Astrocyte (in vitro differentiated cells and primary cell): Measurements from ENCODE around the gene PLEKHN1. TPM values are rescaled to one million over a fixed set of nuclear protein-coding genes. Genes with fewer than 3 reads are reported as not detected.

Experiments used
- DNase-seq: peaks from one replicate; pipeline ENCODE4 v3.0.0-alpha.2; 2010; ENCODE audit warnings: low read depth
- FAIRE-seq: peaks from 2 replicates; lab custom pipeline; 2011; peaks lifted over from hg19 to GRCh38; lab: Jason Lieb, UNC
- H2AFZ ChIP-seq: 2 replicates; pipeline ENCODE4 v1.6.0; 2012; ENCODE audit warnings: low read depth, low read length, inconsistent platforms
- H3K27ac ChIP-seq: 2 replicates; pipeline ENCODE4 v1.5.1; 2011; ENCODE audit warnings: low read depth, low read length, inconsistent platforms
- H3K27me3 ChIP-seq: 2 replicates; pipeline ENCODE4 v1.6.0; 2011; ENCODE audit warnings: low read length, inconsistent platforms; ENCODE audit not compliant: insufficient read depth
- H3K36me3 ChIP-seq: 2 replicates; pipeline ENCODE4 v1.5.1; 2011; ENCODE audit warnings: low read length, inconsistent platforms; ENCODE audit not compliant: insufficient read depth
- H3K4me1 ChIP-seq: 2 replicates; pipeline ENCODE4 v1.5.1; 2011; ENCODE audit warnings: low read length, inconsistent platforms; ENCODE audit not compliant: insufficient read depth
- H3K4me2 ChIP-seq: 2 replicates; pipeline ENCODE4 v1.6.0; 2012; ENCODE audit warnings: low read length, inconsistent platforms
- H3K4me3 ChIP-seq: 2 replicates; pipeline ENCODE4 v1.5.1; 2011; ENCODE audit warnings: low read depth, mild to moderate bottlenecking, low read length, inconsistent platforms; ENCODE audit not compliant: insufficient read depth
- H3K79me2 ChIP-seq: 2 replicates; pipeline ENCODE4 v1.6.0; 2012; ENCODE audit warnings: mild to moderate bottlenecking, low read length, inconsistent platforms; ENCODE audit not compliant: insufficient read depth
- H3K9ac ChIP-seq: 2 replicates; pipeline ENCODE4 v1.6.0; 2012; ENCODE audit warnings: mild to moderate bottlenecking, low read length, inconsistent platforms
- H3K9me3 ChIP-seq: 2 replicates; pipeline ENCODE4 v1.5.1; 2012; ENCODE audit warnings: low read depth, mild to moderate bottlenecking, low read length, inconsistent platforms; ENCODE audit not compliant: insufficient read depth
- H4K20me1 ChIP-seq: 2 replicates; pipeline ENCODE4 v1.6.0; 2012; ENCODE audit warnings: low read length, inconsistent platforms; ENCODE audit not compliant: insufficient read depth
- H3K27ac Mint-ChIP-seq: one replicate; pipeline ENCODE4 v1.8.0; 2021; ENCODE audit warnings: mild to moderate bottlenecking, mixed read lengths; ENCODE audit not compliant: unreplicated experiment
- H3K27me3 Mint-ChIP-seq: one replicate; pipeline ENCODE4 v1.8.0; 2021; ENCODE audit warnings: low read depth, mixed read lengths; ENCODE audit not compliant: unreplicated experiment
- H3K36me3 Mint-ChIP-seq: one replicate; pipeline ENCODE4 v1.8.0; 2021; ENCODE audit warnings: low read depth, mixed read lengths; ENCODE audit not compliant: unreplicated experiment
- H3K4me1 Mint-ChIP-seq: one replicate; pipeline ENCODE4 v1.8.0; 2021; ENCODE audit warnings: low read depth, mixed read lengths; ENCODE audit not compliant: unreplicated experiment
- H3K4me3 Mint-ChIP-seq: one replicate; pipeline ENCODE4 v1.8.0; 2021; ENCODE audit warnings: mild to moderate bottlenecking, moderate library complexity, mixed read lengths; ENCODE audit not compliant: unreplicated experiment
- H3K9me3 Mint-ChIP-seq: one replicate; pipeline ENCODE4 v1.8.0; 2021; ENCODE audit warnings: mild to moderate bottlenecking, mixed read lengths; ENCODE audit not compliant: unreplicated experiment
- EZH2 ChIP-seq: IDR thresholded peaks from 2 replicates; pipeline ENCODE4 v1.6.1; 2012; ENCODE audit warnings: mild to moderate bottlenecking, low read length, inconsistent platforms; ENCODE audit not compliant: insufficient read depth
- total RNA-seq: library from RNA; stranded (reverse); gene quantifications from 2 replicates; pipeline ENCODE4 v1.2.1, GENCODE V29; 2021
- TF ChIP-seq, protein P1 (sequence below): IDR thresholded peaks from 2 replicates; pipeline ENCODE4 v1.5.1; 2011; ENCODE audit warnings: low read depth, mild to moderate bottlenecking, inconsistent platforms, low read length, moderate library complexity; ENCODE audit not compliant: insufficient read depth

PLEKHN1 gene
- total RNA-seq, 1 donor from 2014 or later, result 2.4 TPM

DNA sequence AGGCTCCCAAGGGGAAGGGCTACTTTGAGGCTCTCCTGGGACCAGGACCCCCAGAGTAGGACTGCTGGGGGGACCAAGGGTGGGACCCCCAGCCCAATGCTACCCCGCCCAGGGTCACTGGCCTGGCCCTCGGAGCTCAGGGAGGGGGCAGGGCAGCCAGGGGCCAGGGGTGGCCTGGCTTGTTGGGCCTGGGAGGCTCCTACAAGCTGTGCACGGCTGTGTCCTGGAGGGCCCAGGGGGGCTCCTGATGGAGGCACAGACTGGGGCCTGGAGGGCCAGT, 31.4 kb downstream of the PLEKHN1 start:
- H3K9me3 Mint-ChIP-seq, result peaks cover 1% of the 10 kb centered on the region
- FAIRE-seq (no peak), DNase-seq (no peak)
- peaks cover 7% of the 10 kb centered on the region for H3K36me3 Mint-ChIP-seq
- no peak for TF ChIP-seq EZH2
- TF ChIP-seq, protein P1, sequence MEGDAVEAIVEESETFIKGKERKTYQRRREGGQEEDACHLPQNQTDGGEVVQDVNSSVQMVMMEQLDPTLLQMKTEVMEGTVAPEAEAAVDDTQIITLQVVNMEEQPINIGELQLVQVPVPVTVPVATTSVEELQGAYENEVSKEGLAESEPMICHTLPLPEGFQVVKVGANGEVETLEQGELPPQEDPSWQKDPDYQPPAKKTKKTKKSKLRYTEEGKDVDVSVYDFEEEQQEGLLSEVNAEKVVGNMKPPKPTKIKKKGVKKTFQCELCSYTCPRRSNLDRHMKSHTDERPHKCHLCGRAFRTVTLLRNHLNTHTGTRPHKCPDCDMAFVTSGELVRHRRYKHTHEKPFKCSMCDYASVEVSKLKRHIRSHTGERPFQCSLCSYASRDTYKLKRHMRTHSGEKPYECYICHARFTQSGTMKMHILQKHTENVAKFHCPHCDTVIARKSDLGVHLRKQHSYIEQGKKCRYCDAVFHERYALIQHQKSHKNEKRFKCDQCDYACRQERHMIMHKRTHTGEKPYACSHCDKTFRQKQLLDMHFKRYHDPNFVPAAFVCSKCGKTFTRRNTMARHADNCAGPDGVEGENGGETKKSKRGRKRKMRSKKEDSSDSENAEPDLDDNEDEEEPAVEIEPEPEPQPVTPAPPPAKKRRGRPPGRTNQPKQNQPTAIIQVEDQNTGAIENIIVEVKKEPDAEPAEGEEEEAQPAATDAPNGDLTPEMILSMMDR, result no peak
- peaks cover 2% of the 10 kb centered on the region for H3K9me3 ChIP-seq
- peak overlapping the region; percentile 69 for H3K27ac Mint-ChIP-seq
- peak overlapping the region; percentile 97 for H3K9ac ChIP-seq
- H3K36me3 ChIP-seq, result no peaks in the 10 kb centered on the region
- no peaks in the 10 kb centered on the region for H3K27me3 ChIP-seq
- H3K79me2 ChIP-seq, result no peaks in the 10 kb centered on the region
- no peak overlapping the region for H3K27ac ChIP-seq
- H3K4me1 Mint-ChIP-seq, result peaks cover 9% of the 10 kb centered on the region
- H4K20me1 ChIP-seq, result peaks cover 16% of the 10 kb centered on the region
- peak overlapping the region; percentile 95 for H3K4me2 ChIP-seq
- H3K4me3 Mint-ChIP-seq, result peak overlapping the region; percentile 50
- H3K4me3 ChIP-seq, result no peak overlapping the region
- peaks cover 14% of the 10 kb centered on the region for H3K4me1 ChIP-seq
- no peak overlapping the region for H2AFZ ChIP-seq
- H3K27me3 Mint-ChIP-seq, result peaks cover under 1% of the 10 kb centered on the region

DNA sequence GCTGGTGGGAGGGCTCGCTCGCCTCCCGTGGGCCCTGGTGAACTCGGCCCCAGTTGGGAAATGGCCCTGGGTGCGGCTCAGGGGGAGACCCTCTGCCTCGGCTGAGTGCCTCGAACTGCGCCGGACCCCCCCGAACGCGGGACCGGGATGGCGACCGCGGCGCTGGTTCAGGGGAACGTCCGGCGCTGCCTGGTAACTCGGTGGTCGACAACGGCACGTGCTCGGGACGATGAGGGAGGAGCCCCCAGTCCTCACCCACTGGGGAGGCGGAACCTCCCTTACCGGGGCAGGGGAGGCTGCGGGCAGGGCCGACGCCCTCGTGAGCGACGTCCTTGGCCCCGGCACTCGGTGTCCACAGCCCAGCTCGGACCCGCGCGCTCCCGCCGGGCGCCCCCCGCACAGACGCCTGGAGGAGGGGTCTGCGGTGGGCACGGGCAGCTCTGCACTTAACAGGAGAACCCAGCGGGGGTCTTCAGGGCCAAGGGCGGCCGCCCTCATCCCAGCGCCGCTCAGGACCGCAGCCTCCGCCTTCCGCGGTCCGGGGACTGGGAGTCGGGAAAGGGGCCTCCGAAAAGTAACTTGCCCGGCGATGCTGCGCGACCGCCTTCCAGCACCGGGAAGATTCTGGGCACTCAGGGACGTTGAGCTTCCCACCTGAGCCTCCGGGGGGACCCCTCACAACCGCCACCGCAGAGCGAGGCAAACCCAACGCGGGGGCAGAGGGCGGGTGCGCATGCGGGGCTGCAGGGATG, 31.9 kb downstream of the PLEKHN1 start:
- no peaks in the 10 kb centered on the region for H3K27me3 Mint-ChIP-seq
- FAIRE-seq (no peak), DNase-seq (no peak)
- H3K4me2 ChIP-seq, result peak overlapping the region; percentile 95
- no peaks in the 10 kb centered on the region for H3K9me3 Mint-ChIP-seq
- H2AFZ ChIP-seq, result no peak overlapping the region
- peaks cover 21% of the 10 kb centered on the region for H4K20me1 ChIP-seq
- no peaks in the 10 kb centered on the region for H3K79me2 ChIP-seq
- H3K9ac ChIP-seq, result peak overlapping the region; percentile 97
- H3K4me1 Mint-ChIP-seq, result peaks cover 9% of the 10 kb centered on the region
- H3K27ac Mint-ChIP-seq, result no peak overlapping the region
- peak overlapping the region; percentile 59 for H3K4me3 ChIP-seq
- H3K9me3 ChIP-seq, result no peaks in the 10 kb centered on the region
- H3K36me3 ChIP-seq, result no peaks in the 10 kb centered on the region
- H3K36me3 Mint-ChIP-seq, result peaks cover 7% of the 10 kb centered on the region
- H3K4me3 Mint-ChIP-seq, result peak overlapping the region; percentile 77
- no peak overlapping the region for H3K27ac ChIP-seq
- TF ChIP-seq, protein P1, result no peak
- peak; percentile 34 for TF ChIP-seq EZH2
- H3K27me3 ChIP-seq, result no peaks in the 10 kb centered on the region
- peaks cover 14% of the 10 kb centered on the region for H3K4me1 ChIP-seq

DNA sequence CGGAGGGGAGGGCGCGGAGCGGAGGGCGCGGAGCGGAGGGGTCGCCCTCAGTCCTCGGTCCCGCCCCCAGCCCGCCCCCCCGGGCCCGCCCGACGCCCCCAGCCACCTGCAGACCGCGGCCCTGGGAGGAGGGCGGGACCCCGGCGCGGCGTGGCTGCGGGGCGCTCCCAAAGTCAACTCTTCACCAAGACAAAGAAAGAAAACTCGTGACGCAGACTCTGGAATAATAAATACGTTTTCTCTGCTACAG, 32.4 kb downstream of the PLEKHN1 start:
- no peak for FAIRE-seq
- Histone ChIP-seq H3K27me3 (no peaks in the 10 kb centered on the region), H3K9ac (peak overlapping the region; percentile 97), H3K9me3 (no peaks in the 10 kb centered on the region), H2AFZ (no peak overlapping the region), H3K4me2 (peak overlapping the region; percentile 95), H3K4me3 (peak overlapping the region; percentile 59), H4K20me1 (peaks cover 25% of the 10 kb centered on the region), H3K36me3 (no peaks in the 10 kb centered on the region), H3K79me2 (no peaks in the 10 kb centered on the region), H3K4me1 (peaks cover 14% of the 10 kb centered on the region), H3K27ac (no peak overlapping the region)
- DNase-seq, result no peak
- no peak overlapping the region for H3K27ac Mint-ChIP-seq
- H3K36me3 Mint-ChIP-seq, result peaks cover 8% of the 10 kb centered on the region
- no peaks in the 10 kb centered on the region for H3K27me3 Mint-ChIP-seq
- TF ChIP-seq, protein P1, result no peak
- TF ChIP-seq EZH2, result no peak
- peaks cover 9% of the 10 kb centered on the region for H3K4me1 Mint-ChIP-seq
- H3K4me3 Mint-ChIP-seq, result peak overlapping the region; percentile 70
- H3K9me3 Mint-ChIP-seq, result no peaks in the 10 kb centered on the region
